Measurements from ENCODE around the gene POMT2. TPM values are rescaled to one million over a fixed set of nuclear protein-coding genes. Genes with fewer than 3 reads are reported as not detected.

POMT2 gene
- total RNA-seq, 1 experiment from 2014 or later, result 30.4 TPM

GRCh38 chr14:77306851-77307496 is 13.7 kb downstream of the POMT2 start:
- intact Hi-C loops (cut with micrococcal nuclease; ENCODE audit: unreplicated experiment), result no loop called here
- DNase-seq, result no peak
- Mint-ChIP-seq H3K4me1 (ENCODE audit: low read depth, unreplicated experiment) (peaks cover 24% of the 10 kb centered on the region), H3K27me3 (ENCODE audit: insufficient read depth, unreplicated experiment) (no peaks in the 10 kb centered on the region), H3K4me3 (ENCODE audit: unreplicated experiment) (no peak overlapping the region), H3K36me3 (ENCODE audit: insufficient read depth, unreplicated experiment) (peaks cover 9% of the 10 kb centered on the region), H3K9me3 (ENCODE audit: unreplicated experiment) (no peaks in the 10 kb centered on the region), H3K27ac (ENCODE audit: unreplicated experiment) (no peak overlapping the region)
- peaks cover 27% of the 10 kb centered on the region for H3K4me1 ChIP-seq
- H3K4me3 ChIP-seq (ENCODE audit: low read depth, low read length), result no peak overlapping the region
- no peaks in the 10 kb centered on the region for H3K27me3 ChIP-seq (replicated peaks; ENCODE audit: control insufficient read depth, insufficient read depth, low read length)
- ChIA-PET CTCF (interaction anchor here (1.8 kb wide), 1 partner anchor 9 kb away, joined by 9 read pairs; no protein-coding TSS in a partner anchor), POLR2A (no interaction called here)
- no peaks in the 10 kb centered on the region for H3K9me3 ChIP-seq
- no peaks in the 10 kb centered on the region for H3K36me3 ChIP-seq (ENCODE audit: control insufficient read depth, insufficient read depth, low read length)
- TF ChIP-seq, protein P1, sequence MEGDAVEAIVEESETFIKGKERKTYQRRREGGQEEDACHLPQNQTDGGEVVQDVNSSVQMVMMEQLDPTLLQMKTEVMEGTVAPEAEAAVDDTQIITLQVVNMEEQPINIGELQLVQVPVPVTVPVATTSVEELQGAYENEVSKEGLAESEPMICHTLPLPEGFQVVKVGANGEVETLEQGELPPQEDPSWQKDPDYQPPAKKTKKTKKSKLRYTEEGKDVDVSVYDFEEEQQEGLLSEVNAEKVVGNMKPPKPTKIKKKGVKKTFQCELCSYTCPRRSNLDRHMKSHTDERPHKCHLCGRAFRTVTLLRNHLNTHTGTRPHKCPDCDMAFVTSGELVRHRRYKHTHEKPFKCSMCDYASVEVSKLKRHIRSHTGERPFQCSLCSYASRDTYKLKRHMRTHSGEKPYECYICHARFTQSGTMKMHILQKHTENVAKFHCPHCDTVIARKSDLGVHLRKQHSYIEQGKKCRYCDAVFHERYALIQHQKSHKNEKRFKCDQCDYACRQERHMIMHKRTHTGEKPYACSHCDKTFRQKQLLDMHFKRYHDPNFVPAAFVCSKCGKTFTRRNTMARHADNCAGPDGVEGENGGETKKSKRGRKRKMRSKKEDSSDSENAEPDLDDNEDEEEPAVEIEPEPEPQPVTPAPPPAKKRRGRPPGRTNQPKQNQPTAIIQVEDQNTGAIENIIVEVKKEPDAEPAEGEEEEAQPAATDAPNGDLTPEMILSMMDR (IDR thresholded peaks at IDR 0.05; ENCODE audit: insufficient read depth in 1 of 2, low read depth in 1 of 2, low read length in 1 of 2, severe bottlenecking in 1 of 2, unreplicated experiment in 1 of 2), result no peak
- no TSS peak for BruUV-seq (replicated peaks)

GRCh38 chr14:77306416-77306815 is 14.3 kb downstream of the POMT2 start:
- CTCF ChIA-PET, result interaction anchor here (0.7 to 1.8 kb wide), 2 partner anchors 9 to 14 kb away, joined by 4 to 9 read pairs; partner anchors contain the start of genes GSTZ1 and POMT2

DNA sequence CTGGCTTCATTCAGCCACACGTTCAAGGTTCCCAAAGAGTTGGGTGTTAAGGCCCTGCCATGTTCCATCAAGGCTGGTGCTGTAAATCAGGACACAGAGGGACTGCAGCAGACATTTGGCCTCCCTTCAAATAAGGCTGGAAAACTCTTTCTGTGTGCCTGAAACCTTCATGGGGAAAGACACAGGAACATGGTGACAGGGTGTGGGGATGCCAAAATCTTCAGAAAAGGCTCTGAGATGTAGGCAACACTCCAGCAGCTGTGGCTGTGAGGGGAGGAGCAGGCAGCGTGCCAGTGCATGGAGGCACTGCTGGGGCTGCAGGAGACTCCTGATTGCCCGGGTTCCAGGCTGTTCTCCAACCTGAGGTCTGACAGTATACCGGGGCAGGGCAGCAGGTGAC is 15.0 kb downstream of the POMT2 start:
- Histone ChIP-seq H3K27me3 (replicated peaks; ENCODE audit: control insufficient read depth, insufficient read depth, low read length) (no peaks in the 10 kb centered on the region), H3K36me3 (ENCODE audit: control insufficient read depth, insufficient read depth, low read length) (no peaks in the 10 kb centered on the region), H3K4me3 (ENCODE audit: low read depth, low read length) (no peak overlapping the region), H3K4me1 (peaks cover 27% of the 10 kb centered on the region), H3K9me3 (no peaks in the 10 kb centered on the region)
- TF ChIP-seq, protein P1 (IDR thresholded peaks at IDR 0.05; ENCODE audit: insufficient read depth in 1 of 2, low read depth in 1 of 2, low read length in 1 of 2, severe bottlenecking in 1 of 2, unreplicated experiment in 1 of 2), result no peak
- peaks cover 9% of the 10 kb centered on the region for H3K36me3 Mint-ChIP-seq (ENCODE audit: insufficient read depth, unreplicated experiment)
- BruUV-seq (replicated peaks), result no TSS peak
- CTCF ChIA-PET, result interaction anchor here (1.0 kb wide), 1 partner anchor 9 kb away, joined by 3 read pairs; no protein-coding TSS in a partner anchor
- H3K4me1 Mint-ChIP-seq (ENCODE audit: low read depth, unreplicated experiment), result peaks cover 24% of the 10 kb centered on the region
- no peak for DNase-seq
- intact Hi-C loops (cut with micrococcal nuclease; ENCODE audit: unreplicated experiment), result no loop called here
- POLR2A ChIA-PET, result no interaction called here
- H3K4me3 Mint-ChIP-seq (ENCODE audit: unreplicated experiment), result no peak overlapping the region
- H3K27ac Mint-ChIP-seq (ENCODE audit: unreplicated experiment), result no peak overlapping the region
- H3K9me3 Mint-ChIP-seq (ENCODE audit: unreplicated experiment), result no peaks in the 10 kb centered on the region
- no peaks in the 10 kb centered on the region for H3K27me3 Mint-ChIP-seq (ENCODE audit: insufficient read depth, unreplicated experiment)

More at GRCh38 chr14:77306416-77306815, 14.3 kb downstream of the POMT2 start:
- Histone ChIP-seq H3K9me3 (no peaks in the 10 kb centered on the region), H3K4me3 (ENCODE audit: low read depth, low read length) (no peak overlapping the region), H3K36me3 (ENCODE audit: control insufficient read depth, insufficient read depth, low read length) (no peaks in the 10 kb centered on the region), H3K4me1 (peaks cover 27% of the 10 kb centered on the region), H3K27me3 (replicated peaks; ENCODE audit: control insufficient read depth, insufficient read depth, low read length) (no peaks in the 10 kb centered on the region)
- no TSS peak for BruUV-seq (replicated peaks)
- H3K27ac Mint-ChIP-seq (ENCODE audit: unreplicated experiment), result no peak overlapping the region
- DNase-seq, result no peak
- TF ChIP-seq, protein P1 (IDR thresholded peaks at IDR 0.05; ENCODE audit: insufficient read depth in 1 of 2, low read depth in 1 of 2, low read length in 1 of 2, severe bottlenecking in 1 of 2, unreplicated experiment in 1 of 2), result no peak
- no peak overlapping the region for H3K4me3 Mint-ChIP-seq (ENCODE audit: unreplicated experiment)
- peaks cover 24% of the 10 kb centered on the region for H3K4me1 Mint-ChIP-seq (ENCODE audit: low read depth, unreplicated experiment)
- peaks cover 9% of the 10 kb centered on the region for H3K36me3 Mint-ChIP-seq (ENCODE audit: insufficient read depth, unreplicated experiment)
- POLR2A ChIA-PET, result no interaction called here
- H3K9me3 Mint-ChIP-seq (ENCODE audit: unreplicated experiment), result no peaks in the 10 kb centered on the region
- no peaks in the 10 kb centered on the region for H3K27me3 Mint-ChIP-seq (ENCODE audit: insufficient read depth, unreplicated experiment)
- intact Hi-C loops (cut with micrococcal nuclease; ENCODE audit: unreplicated experiment), result no loop called here
